IPS-15b (cell line): ENCODE data around the gene RPS6KA2.

Source experiments
- H3K27me3 ChIP-seq: one replicate; pipeline ENCODE4 v1.6.1; 2013; ENCODE audit warnings: low read length; ENCODE audit not compliant: control insufficient read depth, insufficient read depth
- H3K36me3 ChIP-seq: one replicate; pipeline ENCODE4 v1.6.1; 2013; ENCODE audit warnings: low read length; ENCODE audit not compliant: control insufficient read depth, insufficient read depth
- H3K4me1 ChIP-seq: one replicate; pipeline ENCODE4 v1.6.1; 2013; ENCODE audit warnings: mild to moderate bottlenecking, low read length; ENCODE audit not compliant: control insufficient read depth, insufficient read depth
- H3K4me3 ChIP-seq: one replicate; pipeline ENCODE4 v1.5.1; 2013; ENCODE audit warnings: low read depth, low read length
- H3K9ac ChIP-seq: one replicate; pipeline ENCODE4 v1.6.1; 2013; ENCODE audit warnings: low read depth, mild to moderate bottlenecking, low read length
- H3K9me3 ChIP-seq: one replicate; pipeline ENCODE4 v1.6.1; 2013; ENCODE audit warnings: mild to moderate bottlenecking, low read length; ENCODE audit not compliant: control insufficient read depth, insufficient read depth

The RPS6KA2 gene

DNA sequence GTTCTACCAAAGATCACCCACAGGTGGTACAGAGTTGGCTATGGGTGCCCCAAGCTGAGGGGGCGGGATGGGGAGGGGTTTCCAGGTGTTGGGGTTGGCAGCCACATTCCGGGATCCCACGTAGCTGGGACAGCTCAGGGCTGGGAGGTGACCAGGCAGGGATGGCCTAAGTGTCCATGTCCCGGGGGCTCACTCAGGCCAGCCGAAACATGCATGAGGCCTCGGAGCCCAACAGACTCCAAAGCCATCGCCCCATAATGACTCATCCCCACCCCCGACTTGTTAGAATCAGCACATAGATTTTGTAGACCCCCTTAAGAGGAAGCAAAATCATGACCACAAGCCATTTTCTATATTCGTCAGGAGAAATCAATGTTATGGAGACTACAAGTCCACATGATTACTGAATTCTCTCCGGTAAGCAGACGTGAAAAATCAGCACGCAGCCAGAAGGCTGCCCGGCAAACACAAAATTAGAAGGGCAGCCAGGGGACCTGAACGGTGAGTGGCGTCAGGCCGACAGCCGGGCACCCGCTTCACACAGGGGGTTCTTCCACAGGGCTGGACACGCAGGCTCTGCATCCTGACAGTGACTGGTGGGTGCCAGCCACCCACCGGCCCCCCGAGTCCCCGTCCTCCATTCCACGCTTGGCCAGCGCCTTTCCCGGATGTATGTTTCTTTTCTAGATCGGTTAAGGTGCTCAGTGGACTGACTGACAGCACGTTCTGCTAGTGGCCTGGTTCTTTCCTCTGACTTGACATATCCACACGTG, 121.7 kb downstream of the RPS6KA2 start:
- Histone ChIP-seq H3K9me3 (no peaks in the 10 kb centered on the region), H3K27me3 (no peaks in the 10 kb centered on the region), H3K36me3 (peaks cover 16% of the 10 kb centered on the region), H3K4me3 (no peak overlapping the region), H3K9ac (no peak overlapping the region), H3K4me1 (no peaks in the 10 kb centered on the region)

DNA sequence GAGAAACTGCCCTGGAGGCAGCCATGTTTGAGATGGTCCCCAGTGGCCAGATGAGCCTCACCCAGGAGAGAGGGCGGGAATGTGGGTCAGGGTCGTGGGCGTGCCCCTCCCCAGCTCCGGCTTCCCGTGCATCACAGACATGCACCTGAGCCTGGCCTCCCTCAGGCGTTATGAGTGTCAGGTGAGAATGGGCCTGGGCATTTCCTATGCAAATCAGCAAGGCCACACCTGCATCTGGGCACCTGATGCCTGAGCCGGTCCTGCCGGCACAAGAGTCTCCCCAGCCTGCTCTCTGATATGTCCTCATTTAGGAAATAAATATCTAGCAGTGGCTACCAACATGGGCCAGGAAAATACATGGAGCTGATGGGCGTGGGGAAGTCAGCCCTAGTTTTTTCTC, 123.0 kb downstream of the RPS6KA2 start:
- Histone ChIP-seq H3K4me3 (no peak overlapping the region), H3K36me3 (peaks cover 16% of the 10 kb centered on the region), H3K9ac (no peak overlapping the region), H3K9me3 (no peaks in the 10 kb centered on the region), H3K27me3 (no peaks in the 10 kb centered on the region), H3K4me1 (no peaks in the 10 kb centered on the region)

DNA sequence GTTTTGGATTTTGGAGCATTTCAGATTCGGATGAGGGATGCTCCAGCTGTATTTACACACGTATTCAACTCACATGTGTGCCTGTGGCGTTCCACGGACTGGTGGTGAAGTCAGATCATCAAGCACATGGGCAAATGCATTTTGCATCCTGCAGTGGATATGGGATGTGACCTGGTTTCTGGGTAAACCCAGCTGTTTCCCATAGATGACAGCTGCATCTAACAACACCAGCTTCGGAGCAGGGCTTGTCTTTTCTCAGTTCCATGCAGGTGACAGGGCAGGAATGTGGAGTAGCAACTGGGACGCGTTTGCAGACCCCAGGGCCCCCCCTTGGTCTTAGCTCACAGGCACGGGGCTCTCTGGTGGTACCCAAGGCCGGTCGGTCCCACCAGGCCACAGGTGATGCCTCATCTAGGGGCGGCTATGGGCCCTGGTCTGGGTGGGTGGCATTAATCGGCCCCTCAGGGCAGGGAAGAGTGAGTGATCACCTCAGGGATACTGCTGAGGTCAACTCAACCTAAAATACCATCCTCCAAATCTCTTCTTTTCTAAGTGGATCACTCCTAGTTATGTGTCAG, 123.8 kb downstream of the RPS6KA2 start:
- Histone ChIP-seq H3K27me3 (no peaks in the 10 kb centered on the region), H3K9ac (no peak overlapping the region), H3K9me3 (no peaks in the 10 kb centered on the region), H3K4me1 (no peaks in the 10 kb centered on the region), H3K36me3 (peaks cover 16% of the 10 kb centered on the region), H3K4me3 (no peak overlapping the region)

DNA sequence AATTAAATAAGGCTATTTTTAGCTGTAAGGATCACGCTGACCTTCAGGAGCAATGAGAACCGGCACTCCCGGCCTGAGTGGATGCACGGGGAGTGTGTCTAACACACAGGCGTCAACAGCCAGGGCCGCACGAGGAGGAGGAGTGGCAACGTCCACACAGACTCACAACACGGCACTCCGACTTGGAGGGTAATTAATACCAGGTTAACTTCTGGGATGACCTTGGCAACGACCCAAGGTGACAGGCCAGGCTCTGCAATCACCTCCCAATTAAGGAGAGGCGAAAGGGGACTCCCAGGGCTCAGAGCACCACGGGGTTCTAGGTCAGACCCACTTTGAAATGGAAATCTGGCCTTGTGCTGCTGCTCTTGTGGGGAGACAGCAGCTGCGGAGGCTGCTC, 124.6 kb downstream of the RPS6KA2 start:
- peaks cover 12% of the 10 kb centered on the region for H3K36me3 ChIP-seq
- no peak overlapping the region for H3K4me3 ChIP-seq
- no peaks in the 10 kb centered on the region for H3K4me1 ChIP-seq
- H3K9ac ChIP-seq = no peak overlapping the region
- H3K9me3 ChIP-seq = no peaks in the 10 kb centered on the region
- no peaks in the 10 kb centered on the region for H3K27me3 ChIP-seq

DNA sequence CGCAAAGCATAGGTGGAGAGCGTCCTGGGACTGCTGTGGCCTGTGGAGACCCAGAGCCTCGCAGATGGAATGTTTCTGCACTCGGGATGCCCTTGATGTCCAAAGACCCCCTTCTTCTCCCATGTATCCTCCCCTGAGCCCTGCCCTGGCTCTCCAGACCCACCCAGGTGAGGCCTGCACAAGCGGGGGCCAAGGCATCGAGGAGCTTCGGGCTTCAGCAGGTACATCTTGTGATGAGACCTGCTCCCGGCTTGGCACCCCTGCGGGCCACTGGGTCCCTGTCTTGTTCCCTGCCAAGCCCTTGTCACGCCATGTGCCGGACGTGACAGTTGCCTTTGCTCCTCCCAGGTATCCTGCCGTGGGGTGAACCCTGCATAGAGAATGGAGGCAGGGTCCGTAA, 125.8 kb downstream of the RPS6KA2 start:
- Histone ChIP-seq H3K36me3 (peaks cover 7% of the 10 kb centered on the region), H3K9ac (no peak overlapping the region), H3K27me3 (no peaks in the 10 kb centered on the region), H3K9me3 (no peaks in the 10 kb centered on the region), H3K4me3 (no peak overlapping the region), H3K4me1 (no peaks in the 10 kb centered on the region)

DNA sequence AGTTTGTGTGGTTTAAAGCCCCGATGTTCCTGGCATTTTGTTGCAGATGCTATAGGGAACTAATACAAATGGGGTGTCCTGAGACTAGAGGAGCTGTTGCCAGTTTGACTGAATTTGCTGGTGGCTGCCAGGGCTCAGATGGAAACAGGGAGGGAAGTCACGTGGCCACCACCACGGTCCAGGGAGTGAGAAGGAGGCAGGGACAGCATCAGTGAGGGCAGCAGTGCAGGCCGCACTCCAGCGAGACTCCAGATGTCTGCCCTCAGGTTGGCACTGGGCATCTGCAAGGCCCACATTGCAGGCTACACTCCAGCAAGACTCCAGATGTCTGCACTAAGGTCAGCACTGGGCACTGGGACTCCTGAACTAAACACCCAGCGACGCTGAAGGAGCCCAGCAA, 126.8 kb downstream of the RPS6KA2 start:
- H3K4me1 ChIP-seq = no peaks in the 10 kb centered on the region
- H3K27me3 ChIP-seq = no peaks in the 10 kb centered on the region
- no peaks in the 10 kb centered on the region for H3K9me3 ChIP-seq
- H3K9ac ChIP-seq = no peak overlapping the region
- peaks cover 7% of the 10 kb centered on the region for H3K36me3 ChIP-seq
- no peak overlapping the region for H3K4me3 ChIP-seq

DNA sequence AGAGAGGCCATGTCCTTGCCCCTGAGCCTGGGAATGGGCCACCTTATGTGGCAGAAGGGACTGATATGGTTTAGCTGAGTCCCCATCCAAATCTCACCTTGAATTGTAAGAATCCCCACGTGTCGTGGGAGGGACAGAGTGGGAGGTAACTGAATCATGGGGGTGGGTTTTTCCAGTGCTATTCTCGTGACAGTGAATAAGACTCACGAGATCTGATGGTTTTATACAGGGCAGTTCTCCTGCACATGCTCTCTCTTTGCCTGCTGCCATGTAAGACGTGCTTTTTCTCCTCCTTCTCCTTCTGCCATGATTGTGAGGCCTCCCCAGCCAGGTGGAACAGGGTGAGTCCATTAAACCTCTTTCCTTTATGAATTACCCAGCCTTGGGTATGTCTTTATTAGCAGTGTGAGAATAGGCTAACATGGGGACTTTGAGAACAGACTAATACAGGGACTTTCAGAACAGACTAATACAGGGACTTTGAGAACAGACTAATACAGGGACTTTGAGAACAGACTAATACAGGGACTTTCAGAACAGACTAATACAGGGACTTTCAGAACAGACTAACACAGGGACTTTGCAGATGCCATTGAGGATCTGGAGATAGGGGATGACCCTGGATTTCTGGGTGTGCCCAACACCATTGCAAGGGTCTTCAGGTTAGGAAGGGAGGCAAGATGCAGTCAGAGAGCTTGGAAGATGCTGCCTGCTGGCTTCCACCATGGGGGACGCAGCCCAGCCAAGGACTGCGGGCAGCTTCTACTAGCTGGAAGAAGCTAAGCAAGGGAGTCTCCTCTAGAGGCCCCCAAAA, 127.5 kb downstream of the RPS6KA2 start:
- Histone ChIP-seq H3K27me3 (no peaks in the 10 kb centered on the region), H3K4me1 (no peaks in the 10 kb centered on the region), H3K4me3 (no peak overlapping the region), H3K36me3 (peaks cover 7% of the 10 kb centered on the region), H3K9ac (no peak overlapping the region), H3K9me3 (no peaks in the 10 kb centered on the region)

DNA sequence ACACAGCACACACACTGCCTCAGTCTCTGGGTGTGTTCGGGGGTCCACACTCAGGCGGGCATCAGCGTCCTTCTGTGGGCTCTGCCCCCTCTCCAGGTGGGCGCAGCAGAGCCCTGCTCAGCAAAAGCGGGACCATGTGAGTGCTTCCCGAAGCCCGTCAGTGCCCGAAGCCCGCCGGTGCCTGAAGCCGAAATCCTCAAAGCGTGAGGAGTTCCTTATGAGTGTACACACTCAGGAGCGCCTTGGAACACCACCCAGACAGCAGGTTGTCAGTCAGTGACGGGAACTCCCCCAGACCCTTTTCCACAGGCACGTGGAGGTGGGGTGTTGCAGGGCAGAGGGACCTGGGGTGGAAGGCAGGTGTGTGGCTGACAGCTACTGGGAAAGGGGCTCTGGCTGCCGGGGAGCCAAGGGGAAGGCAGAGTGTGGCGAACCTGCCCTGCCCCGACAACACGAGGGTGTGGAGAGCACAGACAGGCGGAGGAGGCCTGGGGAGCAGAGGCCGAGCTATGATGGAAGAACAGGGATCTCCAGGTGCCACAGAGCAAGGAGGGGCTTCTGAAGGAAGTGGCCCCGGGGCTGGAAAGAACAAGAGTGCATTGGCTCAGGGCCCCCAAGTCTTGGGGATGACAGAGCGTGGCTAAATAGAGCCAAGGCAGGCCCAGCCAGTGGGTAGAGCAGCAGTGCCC, 128.2 kb downstream of the RPS6KA2 start:
- peaks cover under 1% of the 10 kb centered on the region for H3K36me3 ChIP-seq

DNA sequence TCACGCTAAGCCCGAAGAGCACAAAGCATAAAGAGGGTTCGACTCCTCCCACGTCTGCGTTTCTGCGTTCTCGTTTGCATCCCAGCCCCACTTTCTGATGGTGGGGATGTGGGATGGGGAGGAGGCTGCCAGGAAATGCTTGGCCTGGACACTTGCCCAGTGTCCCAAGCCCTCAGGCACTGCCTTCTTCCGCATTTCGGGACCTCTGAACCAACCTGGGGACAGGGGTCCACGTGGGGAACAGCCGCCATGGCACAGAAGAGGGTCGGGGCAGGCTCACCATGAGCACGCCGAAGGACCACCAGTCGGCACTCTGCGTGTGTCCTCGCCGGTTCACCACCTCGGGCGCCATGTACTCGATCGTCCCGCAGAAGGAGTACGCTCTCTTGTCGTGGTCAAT, 128.8 kb downstream of the RPS6KA2 start:
- Histone ChIP-seq H3K9ac (no peak overlapping the region), H3K4me3 (no peak overlapping the region), H3K36me3 (no peaks in the 10 kb centered on the region), H3K9me3 (no peaks in the 10 kb centered on the region), H3K27me3 (no peaks in the 10 kb centered on the region), H3K4me1 (no peaks in the 10 kb centered on the region)

More for the DNA sequence above, 128.2 kb downstream of the RPS6KA2 start:
- no peaks in the 10 kb centered on the region for H3K9me3 ChIP-seq
- no peak overlapping the region for H3K4me3 ChIP-seq
- no peak overlapping the region for H3K9ac ChIP-seq
- H3K4me1 ChIP-seq = no peaks in the 10 kb centered on the region
- no peaks in the 10 kb centered on the region for H3K27me3 ChIP-seq

DNA sequence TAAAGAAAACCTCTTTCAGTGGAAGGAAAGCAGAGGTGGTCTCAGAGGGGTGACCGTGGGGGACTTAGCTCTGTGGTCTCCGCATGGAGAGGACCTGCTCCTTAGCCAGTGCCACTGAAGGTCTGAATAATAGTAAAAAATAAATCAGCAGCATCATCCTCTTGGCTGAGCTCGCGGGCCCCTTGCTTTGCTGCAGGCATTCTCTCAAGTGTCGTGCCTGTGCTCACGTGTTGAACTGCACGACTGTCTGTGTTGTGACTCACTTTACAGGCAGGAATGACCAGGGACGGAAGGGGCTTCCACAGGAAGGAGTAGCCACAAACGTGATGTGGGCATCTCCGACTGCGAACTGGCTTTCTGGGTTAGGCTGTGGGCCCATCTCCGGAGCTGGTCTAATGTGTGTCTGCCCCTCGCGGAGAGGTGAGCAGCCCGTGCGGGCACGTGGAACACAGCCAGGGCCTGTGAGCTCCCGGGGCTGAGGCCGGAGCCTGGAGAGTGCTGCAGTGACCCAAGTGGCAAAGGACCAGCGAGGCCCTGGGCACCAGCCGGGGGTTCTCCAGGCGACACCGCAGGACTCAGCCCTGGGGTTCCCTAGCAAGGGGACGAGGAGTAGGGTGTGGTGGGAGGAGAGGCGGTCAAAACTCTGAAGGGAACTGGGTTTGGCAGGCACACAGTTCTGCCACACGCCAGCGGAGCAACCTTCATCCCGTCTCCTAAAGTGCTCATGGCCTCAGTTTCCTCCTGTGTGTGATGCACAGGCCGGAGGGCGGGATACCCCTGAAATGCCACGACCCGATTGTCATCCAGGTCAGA, 129.8 kb downstream of the RPS6KA2 start:
- no peak overlapping the region for H3K9ac ChIP-seq
- H3K27me3 ChIP-seq = no peaks in the 10 kb centered on the region
- no peak overlapping the region for H3K4me3 ChIP-seq
- H3K9me3 ChIP-seq = no peaks in the 10 kb centered on the region
- H3K36me3 ChIP-seq = no peaks in the 10 kb centered on the region
- no peaks in the 10 kb centered on the region for H3K4me1 ChIP-seq

DNA sequence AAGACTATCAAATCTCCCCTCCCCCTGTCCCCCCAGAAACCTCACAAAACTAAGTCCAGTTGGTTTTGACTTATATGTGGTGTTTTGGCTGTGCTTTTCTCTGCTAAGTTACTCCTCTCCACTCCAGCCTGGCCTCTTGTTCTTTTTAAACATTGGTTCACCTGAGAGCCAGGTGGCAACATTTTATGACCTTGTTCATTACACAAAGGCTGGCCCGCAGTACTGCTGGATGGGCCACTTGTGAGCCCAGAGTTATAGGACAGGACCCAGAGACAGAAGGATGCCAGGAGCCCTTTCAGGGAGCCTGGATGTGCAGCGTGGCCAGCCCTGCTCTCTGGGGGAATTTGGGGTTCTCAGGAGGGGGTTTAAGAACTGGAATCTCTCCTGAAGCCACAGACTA, 130.6 kb downstream of the RPS6KA2 start:
- H3K36me3 ChIP-seq = no peaks in the 10 kb centered on the region
- H3K9me3 ChIP-seq = no peaks in the 10 kb centered on the region
- no peaks in the 10 kb centered on the region for H3K27me3 ChIP-seq
- no peak overlapping the region for H3K9ac ChIP-seq
- H3K4me1 ChIP-seq = no peaks in the 10 kb centered on the region
- no peak overlapping the region for H3K4me3 ChIP-seq
